ENCODE data around the gene PACRG.

PACRG gene

GRCh38 chr6:163010145-163010544 lies 282.4 kb downstream of the PACRG start:
- DNase-seq (ENCODE audit: low spot score), result no peak

- no peak for DNase-seq (ENCODE audit: low spot score)
Measured at GRCh38 chr6:163014736-163015135, 287.0 kb downstream of the PACRG start.

GRCh38 chr6:163017801-163018200 lies 290.0 kb downstream of the PACRG start:
- no peak for DNase-seq (ENCODE audit: low spot score)

GRCh38 chr6:163019926-163020325 lies 292.2 kb downstream of the PACRG start:
- DNase-seq (ENCODE audit: low spot score), result no peak

GRCh38 chr6:163021054-163021453 lies 293.3 kb downstream of the PACRG start:
- DNase-seq (ENCODE audit: low spot score), result no peak

GRCh38 chr6:163023700-163024099 lies 295.9 kb downstream of the PACRG start:
- DNase-seq (ENCODE audit: low spot score), result no peak

- DNase-seq (ENCODE audit: low spot score), result no peak
Measured at GRCh38 chr6:163026893-163027292, 299.1 kb downstream of the PACRG start.

GRCh38 chr6:163030980-163031379 lies 303.2 kb downstream of the PACRG start:
- no peak for DNase-seq (ENCODE audit: low spot score)

- no peak for DNase-seq (ENCODE audit: low spot score)
Measured at GRCh38 chr6:163031931-163032330, 304.2 kb downstream of the PACRG start.

- no peak for DNase-seq (ENCODE audit: low spot score)
Measured at GRCh38 chr6:163036160-163036645, 308.4 kb downstream of the PACRG start.

GRCh38 chr6:163038317-163038716 lies 310.5 kb downstream of the PACRG start:
- no peak for DNase-seq (ENCODE audit: low spot score)

GRCh38 chr6:163048345-163048744 lies 320.6 kb downstream of the PACRG start:
- no peak for DNase-seq (ENCODE audit: low spot score)

- no peak for DNase-seq (ENCODE audit: low spot score)
Measured at GRCh38 chr6:163053667-163054344, 326.0 kb downstream of the PACRG start.

- no peak for DNase-seq (ENCODE audit: low spot score)
Measured at GRCh38 chr6:163054641-163055040, 326.9 kb downstream of the PACRG start.

- no peak for DNase-seq (ENCODE audit: low spot score)
Measured at GRCh38 chr6:163057260-163057659, 329.5 kb downstream of the PACRG start.

GRCh38 chr6:163062790-163063189 lies 335.0 kb downstream of the PACRG start:
- DNase-seq (ENCODE audit: low spot score), result no peak

- no peak for DNase-seq (ENCODE audit: low spot score)
Measured at GRCh38 chr6:163063561-163063960, 335.8 kb downstream of the PACRG start.

- no peak for DNase-seq (ENCODE audit: low spot score)
Measured at GRCh38 chr6:163064397-163064796, 336.6 kb downstream of the PACRG start.

- DNase-seq (ENCODE audit: low spot score), result no peak
Measured at GRCh38 chr6:163066200-163066599, 338.4 kb downstream of the PACRG start.

- DNase-seq (ENCODE audit: low spot score), result no peak
Measured at GRCh38 chr6:163077134-163077533, 349.4 kb downstream of the PACRG start.

GRCh38 chr6:163078712-163079111 lies 350.9 kb downstream of the PACRG start:
- no peak for DNase-seq (ENCODE audit: low spot score)

- DNase-seq (ENCODE audit: low spot score), result no peak
Measured at GRCh38 chr6:163080228-163080627, 352.5 kb downstream of the PACRG start.

GRCh38 chr6:163083141-163083540 lies 355.4 kb downstream of the PACRG start:
- no peak for DNase-seq (ENCODE audit: low spot score)

- DNase-seq (ENCODE audit: low spot score), result no peak
Measured at GRCh38 chr6:163085426-163085825, 357.7 kb downstream of the PACRG start.

Measured in AG08395 (cell line).